Breast epithelium (tissue), 4 donors: ENCODE measurements around the gene PCBD2. TPM values are rescaled to one million over a fixed set of nuclear protein-coding genes. Genes with fewer than 3 reads are reported as not detected.
"Not testable (repeated sequence)": the region's sequence is repeated elsewhere in the genome, so short reads cannot be mapped to it uniquely, and the experiment has no call there.

Experiments used
- DNase-seq, 2 donors: peaks; one replicate each; pipeline ENCODE4 v3.0.0-alpha.2; 2019; ENCODE audit warnings: low spot score in 2 of 2
- H3K27ac ChIP-seq, 2 donors: fragments of 200-600 bp; sonication (generic) in 1 of 2; one replicate each; pipeline ENCODE4 v1.5.1; 2016 to 2019; ENCODE audit warnings: mild to moderate bottlenecking in 1 of 2
- H3K27me3 ChIP-seq, 2 donors: fragments of 200-600 bp; sonication (generic) in 1 of 2; one replicate each; pipeline versions ENCODE4 v1.5.1 to v1.6.0; 2017 to 2019; ENCODE audit warnings: control low read depth in 1 of 2, mild to moderate bottlenecking in 1 of 2
- H3K36me3 ChIP-seq: fragments of 200-600 bp; one replicate; pipeline ENCODE4 v1.5.1; 2019
- H3K4me1 ChIP-seq, 2 donors: fragments of 200-600 bp; sonication (generic); one replicate each; pipeline ENCODE4 v1.5.1; 2016 to 2019; ENCODE audit warnings: control low read depth in 1 of 2
- H3K4me3 ChIP-seq, 3 donors: fragments of 200-600 bp; sonication (generic); 1 replicate in 2 of 3; 2 replicates in 1 of 3; pipeline ENCODE4 v1.5.1; 2016 to 2019; ENCODE audit warnings: mild to moderate bottlenecking in 3 of 3, moderate library complexity in 2 of 3
- H3K9me3 ChIP-seq, 2 donors: fragments of 200-600 bp; sonication (generic) in 1 of 2; one replicate each; pipeline ENCODE4 v1.5.1; 2016 to 2019; ENCODE audit warnings: control low read depth in 1 of 2
- POLR2A ChIP-seq: fragments of 450-650 bp; IDR thresholded peaks from one replicate; pipeline ENCODE4 v1.6.1; 2016; ENCODE audit warnings: antibody characterized with exemption, mild to moderate bottlenecking, moderate library complexity
- POLR2AphosphoS5 ChIP-seq, 3 donors: sonication (generic); formaldehyde crosslinking; IDR thresholded peaks; one replicate each; pipeline ENCODE4 v1.6.1; 2017; ENCODE audit warnings: antibody characterized with exemption in 3 of 3
- intact Hi-C: fragments of 100-400 bp; cut with DNase I; formaldehyde crosslinking; loops from one replicate; pipeline ENCODE4 v1.15.1; 2023; ENCODE audit warnings: low total_unique reads
- total RNA-seq, 3 donors: library from RNA; depleted of rRNA; stranded (reverse); fragments of >200 nt; gene quantifications; one replicate each; pipeline ENCODE4 v1.1.0, GENCODE V29; 2016
- TF ChIP-seq, protein P1 (sequence below), 3 donors: fragments of 450-650 bp; IDR thresholded peaks; one replicate each; pipeline ENCODE4 v1.5.1; 2016 to 2017; ENCODE audit warnings: antibody characterized with exemption in 3 of 3, mild to moderate bottlenecking in 3 of 3, moderate library complexity in 3 of 3

Gene PCBD2
- total RNA-seq, 3 donors from 2014 or later, result 6.9 to 11.0 (median 8.8) TPM

DNA sequence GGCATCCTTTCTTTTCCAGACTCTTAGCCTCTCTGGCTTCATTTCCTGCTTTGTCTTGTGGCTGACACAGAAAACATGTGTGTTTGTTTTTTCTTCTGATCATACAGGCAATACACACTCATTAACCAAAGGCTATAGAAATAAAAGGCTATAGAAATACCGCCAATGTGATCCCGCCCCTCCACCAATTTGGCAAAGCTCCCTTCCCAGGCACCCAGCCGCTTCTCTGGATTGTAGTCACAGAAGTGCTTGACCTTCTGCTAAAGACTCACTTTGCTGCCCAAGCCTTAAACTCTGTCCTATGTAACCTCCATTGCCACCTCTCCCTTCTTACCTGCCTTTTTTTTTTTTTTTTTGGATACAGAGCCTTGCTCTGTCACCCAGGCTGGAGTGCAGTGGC is 25.5 kb upstream of the PCBD2 start:
- H3K36me3 ChIP-seq, result no peaks in the 10 kb centered on the region
- TF ChIP-seq POLR2AphosphoS5 (IDR thresholded peaks at IDR 0.05), result no peak
- TF ChIP-seq, protein P1, sequence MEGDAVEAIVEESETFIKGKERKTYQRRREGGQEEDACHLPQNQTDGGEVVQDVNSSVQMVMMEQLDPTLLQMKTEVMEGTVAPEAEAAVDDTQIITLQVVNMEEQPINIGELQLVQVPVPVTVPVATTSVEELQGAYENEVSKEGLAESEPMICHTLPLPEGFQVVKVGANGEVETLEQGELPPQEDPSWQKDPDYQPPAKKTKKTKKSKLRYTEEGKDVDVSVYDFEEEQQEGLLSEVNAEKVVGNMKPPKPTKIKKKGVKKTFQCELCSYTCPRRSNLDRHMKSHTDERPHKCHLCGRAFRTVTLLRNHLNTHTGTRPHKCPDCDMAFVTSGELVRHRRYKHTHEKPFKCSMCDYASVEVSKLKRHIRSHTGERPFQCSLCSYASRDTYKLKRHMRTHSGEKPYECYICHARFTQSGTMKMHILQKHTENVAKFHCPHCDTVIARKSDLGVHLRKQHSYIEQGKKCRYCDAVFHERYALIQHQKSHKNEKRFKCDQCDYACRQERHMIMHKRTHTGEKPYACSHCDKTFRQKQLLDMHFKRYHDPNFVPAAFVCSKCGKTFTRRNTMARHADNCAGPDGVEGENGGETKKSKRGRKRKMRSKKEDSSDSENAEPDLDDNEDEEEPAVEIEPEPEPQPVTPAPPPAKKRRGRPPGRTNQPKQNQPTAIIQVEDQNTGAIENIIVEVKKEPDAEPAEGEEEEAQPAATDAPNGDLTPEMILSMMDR (IDR thresholded peaks at IDR 0.05), result no peak
- no peak for TF ChIP-seq POLR2A
- no peak overlapping the region for H3K27ac ChIP-seq
- H3K4me1 ChIP-seq, result peaks cover 0 to 7% of the 10 kb centered on the region in 2 donors
- intact Hi-C loops, result no loop called here
- no peak overlapping the region for H3K4me3 ChIP-seq
- DNase-seq, result no peak
- no peaks in the 10 kb centered on the region for H3K9me3 ChIP-seq
- H3K27me3 ChIP-seq, result no peaks in the 10 kb centered on the region

DNA sequence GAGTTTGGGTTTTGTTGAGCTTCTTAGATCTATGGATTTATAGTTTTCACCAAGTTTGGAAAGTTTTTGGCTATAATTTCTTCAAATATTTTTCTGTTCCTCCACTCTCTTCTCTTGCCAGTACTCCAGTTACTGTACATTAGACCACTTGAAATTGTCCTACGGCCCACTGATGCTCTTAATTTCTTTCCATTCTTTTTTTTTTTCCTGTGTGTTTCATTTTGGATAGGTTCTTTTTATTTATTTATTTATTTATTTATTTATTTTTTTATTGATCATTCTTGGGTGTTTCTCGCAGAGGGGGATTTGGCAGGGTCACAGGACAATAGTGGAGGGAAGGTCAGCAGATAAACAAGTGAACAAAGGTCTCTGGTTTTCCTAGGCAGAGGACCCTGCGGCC is 24.0 kb upstream of the PCBD2 start:
- H3K27me3 ChIP-seq, H3K27ac ChIP-seq, H3K4me1 ChIP-seq, DNase-seq, intact Hi-C loops, H3K36me3 ChIP-seq, H3K9me3 ChIP-seq, H3K4me3 ChIP-seq: not testable (repeated sequence)

DNA sequence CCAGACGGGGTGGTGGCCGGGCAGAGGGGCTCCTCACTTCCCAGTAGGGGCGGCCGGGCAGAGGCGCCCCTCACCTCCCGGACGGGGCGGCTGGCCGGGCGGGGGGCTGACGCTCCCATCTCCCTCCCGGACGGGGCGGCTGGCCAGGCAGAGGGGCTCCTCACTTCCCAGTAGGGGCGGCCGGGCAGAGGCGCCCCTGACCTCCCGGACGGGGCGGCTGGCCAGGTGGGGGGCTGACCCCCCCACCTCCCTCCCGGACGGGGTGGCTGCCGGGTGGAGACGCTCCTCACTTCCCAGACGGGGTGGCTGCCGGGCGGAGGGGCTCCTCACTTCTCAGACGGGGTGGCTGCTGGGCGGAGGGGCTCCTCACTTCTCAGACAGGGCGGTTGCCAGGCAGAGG is 23.2 kb upstream of the PCBD2 start:
- DNase-seq, H3K4me1 ChIP-seq, H3K4me3 ChIP-seq, H3K9me3 ChIP-seq, H3K36me3 ChIP-seq, H3K27me3 ChIP-seq, H3K27ac ChIP-seq, intact Hi-C loops: not testable (repeated sequence)

DNA sequence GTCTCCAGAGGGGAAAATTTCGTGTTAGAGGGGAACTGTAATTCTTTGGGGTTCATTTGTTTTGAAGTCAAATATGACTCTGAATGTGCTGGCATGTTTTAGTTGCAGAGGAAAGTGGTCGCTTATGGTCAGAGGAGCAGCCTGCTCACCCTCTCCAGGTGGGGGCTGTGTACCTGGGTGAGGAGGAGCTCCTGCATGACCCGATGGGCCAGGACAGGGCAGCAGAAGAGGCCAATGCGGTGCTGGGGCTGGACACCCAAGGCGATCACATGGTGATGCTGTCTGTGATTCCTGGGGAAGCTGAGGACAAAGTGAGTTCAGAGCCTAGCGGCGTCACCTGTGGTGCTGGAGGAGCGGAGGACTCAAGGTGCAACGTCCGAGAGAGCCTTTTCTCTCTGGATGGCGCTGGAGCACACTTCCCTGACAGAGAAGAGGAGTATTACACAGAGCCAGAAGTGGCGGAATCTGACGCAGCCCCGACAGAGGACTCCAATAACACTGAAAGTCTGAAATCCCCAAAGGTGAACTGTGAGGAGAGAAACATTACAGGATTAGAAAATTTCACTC is 17.3 kb upstream of the PCBD2 start:
- H3K27me3 ChIP-seq, result no peaks in the 10 kb centered on the region
- intact Hi-C loops, result no loop called here
- no peaks in the 10 kb centered on the region for H3K36me3 ChIP-seq
- no peak for TF ChIP-seq POLR2A
- TF ChIP-seq POLR2AphosphoS5 (IDR thresholded peaks at IDR 0.05), result no peak
- TF ChIP-seq, protein P1 (IDR thresholded peaks at IDR 0.05), result no peak
- no peak for DNase-seq
- H3K9me3 ChIP-seq, result no peaks in the 10 kb centered on the region
- no peak overlapping the region for H3K27ac ChIP-seq
- H3K4me3 ChIP-seq, result no peak overlapping the region
- H3K4me1 ChIP-seq, result no peaks in the 10 kb centered on the region

DNA sequence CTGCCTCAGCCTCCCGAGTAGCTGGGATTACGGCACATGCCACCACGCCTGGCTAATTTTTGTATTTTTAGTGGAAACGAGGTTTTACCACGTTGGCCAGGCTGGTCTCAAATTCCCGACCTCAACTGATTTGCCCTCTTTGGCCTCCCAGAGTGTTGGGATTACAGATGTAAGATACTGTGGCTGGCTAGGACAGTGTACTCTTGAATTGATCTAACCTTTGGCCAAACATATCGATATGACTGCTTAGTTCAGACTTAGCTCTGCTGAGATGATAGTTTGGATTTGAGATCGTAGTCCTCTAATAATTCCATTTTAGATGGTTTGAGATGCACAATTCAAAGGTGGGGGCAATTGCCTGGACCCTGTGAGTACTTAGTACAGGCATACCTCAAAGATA is 15.6 kb upstream of the PCBD2 start:
- H3K9me3 ChIP-seq, result no peaks in the 10 kb centered on the region
- H3K27ac ChIP-seq, result no peak overlapping the region
- H3K4me3 ChIP-seq, result no peak overlapping the region
- H3K4me1 ChIP-seq, result no peaks in the 10 kb centered on the region
- H3K36me3 ChIP-seq, result no peaks in the 10 kb centered on the region
- intact Hi-C loops, result no loop called here
- no peaks in the 10 kb centered on the region for H3K27me3 ChIP-seq
- no peak for DNase-seq
- TF ChIP-seq POLR2AphosphoS5 (IDR thresholded peaks at IDR 0.05) (no peak), POLR2A (no peak)
- TF ChIP-seq, protein P1 (IDR thresholded peaks at IDR 0.05), result no peak

DNA sequence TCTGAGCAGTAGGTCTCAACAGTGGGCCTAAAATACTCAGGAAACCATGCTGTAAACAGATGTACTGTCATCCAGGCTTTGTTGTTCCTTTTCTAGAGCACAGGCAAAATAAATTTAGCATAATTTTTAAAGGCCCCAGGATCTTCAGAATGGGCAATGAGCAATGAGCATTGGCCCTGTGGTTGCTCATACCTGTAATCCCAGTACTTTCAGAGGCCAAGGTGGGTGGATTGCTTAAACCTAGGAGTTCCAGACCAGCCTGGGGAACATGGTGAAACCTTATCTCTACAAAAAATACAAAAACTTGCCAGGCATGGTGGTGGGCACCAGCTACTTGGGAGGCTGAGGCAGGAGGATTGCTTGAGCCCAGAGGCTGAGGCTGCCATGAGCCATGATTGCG is 13.5 kb upstream of the PCBD2 start:
- no peak overlapping the region for H3K27ac ChIP-seq
- TF ChIP-seq POLR2A (no peak), POLR2AphosphoS5 (IDR thresholded peaks at IDR 0.05) (no peak)
- TF ChIP-seq, protein P1 (IDR thresholded peaks at IDR 0.05), result no peak
- no peaks in the 10 kb centered on the region for H3K27me3 ChIP-seq
- H3K36me3 ChIP-seq, result no peaks in the 10 kb centered on the region
- no peaks in the 10 kb centered on the region for H3K9me3 ChIP-seq
- no peak for DNase-seq
- intact Hi-C loops, result no loop called here
- no peaks in the 10 kb centered on the region for H3K4me1 ChIP-seq
- no peak overlapping the region for H3K4me3 ChIP-seq
